NCI-H146 treated with DMSO at 0.1 percent for 48 hours (cell line): Measurements from ENCODE around the gene UGT2B10.
"Not testable (repeated sequence)": the region's sequence is repeated elsewhere in the genome, so short reads cannot be mapped to it uniquely, and the experiment has no call there.

Experiments used
- DNase-seq: peaks from one replicate; lab custom pipeline; 2025; ENCODE audit not compliant: unreplicated experiment; lab: John Stamatoyannopoulos, UW

Gene UGT2B10

DNA sequence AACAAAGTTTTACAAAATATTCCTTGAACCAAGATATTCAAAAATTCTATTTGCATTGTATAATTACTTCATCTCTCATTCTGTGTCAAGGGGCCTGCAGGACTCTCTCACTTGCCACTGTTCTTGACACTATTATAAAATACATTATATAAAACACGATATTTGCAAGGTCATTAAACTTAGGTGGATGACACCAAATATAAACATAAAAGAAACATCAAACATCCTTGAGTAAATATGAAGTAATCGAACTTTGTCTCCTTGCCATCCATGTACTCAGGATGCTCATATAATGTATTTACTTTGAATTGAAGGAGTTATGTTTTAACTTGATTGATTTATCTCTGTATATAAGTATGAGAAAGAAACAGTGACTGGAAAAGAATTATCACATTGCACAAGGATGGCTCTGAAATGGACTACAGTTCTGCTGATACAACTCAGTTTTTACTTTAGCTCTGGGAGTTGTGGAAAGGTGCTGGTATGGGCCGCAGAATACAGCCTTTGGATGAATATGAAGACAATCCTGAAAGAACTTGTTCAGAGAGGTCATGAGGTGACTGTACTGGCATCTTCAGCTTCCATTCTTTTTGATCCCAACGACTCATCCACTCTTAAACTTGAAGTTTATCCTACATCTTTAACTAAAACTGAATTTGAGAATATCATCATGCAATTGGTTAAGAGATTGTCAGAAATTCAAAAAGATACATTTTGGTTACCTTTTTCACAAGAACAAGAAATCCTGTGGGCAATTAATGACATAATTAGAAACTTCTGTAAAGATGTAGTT, at the start of gene UGT2B10:
UGT2B10 (plus strand) TSS at position 378 of the 793 bp plus-strand sequence; CDS start at position 404, 26 bp downstream.
- DNase-seq: not testable (repeated sequence)

- not testable (repeated sequence) for DNase-seq
Measured at GRCh38 chr4:68771836-68772235, 44.0 kb upstream of the UGT2B10 start.

DNA sequence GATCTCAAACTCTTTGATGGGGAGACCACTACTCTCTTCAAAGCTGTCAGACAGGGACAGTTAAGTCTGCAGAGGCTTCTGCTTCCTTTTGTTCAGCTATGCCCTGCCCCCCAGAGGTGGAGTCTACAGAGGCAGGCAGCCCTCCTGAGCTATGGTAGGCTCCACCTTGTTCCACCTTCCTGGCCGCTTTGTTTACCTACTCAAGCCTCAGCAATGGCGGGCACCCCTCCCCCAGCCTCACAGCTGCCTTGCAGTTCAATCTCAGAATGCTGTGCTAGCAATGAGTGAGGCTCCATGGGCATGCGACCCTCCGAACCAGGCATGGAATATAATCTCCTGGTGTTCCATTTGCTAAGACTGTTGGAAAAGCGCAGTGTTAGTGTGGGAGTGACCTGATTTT, 42.1 kb upstream of the UGT2B10 start:
- no peak for DNase-seq

GRCh38 chr4:68780232-68780631, 35.6 kb upstream of the UGT2B10 start:
- DNase-seq: no peak

DNA sequence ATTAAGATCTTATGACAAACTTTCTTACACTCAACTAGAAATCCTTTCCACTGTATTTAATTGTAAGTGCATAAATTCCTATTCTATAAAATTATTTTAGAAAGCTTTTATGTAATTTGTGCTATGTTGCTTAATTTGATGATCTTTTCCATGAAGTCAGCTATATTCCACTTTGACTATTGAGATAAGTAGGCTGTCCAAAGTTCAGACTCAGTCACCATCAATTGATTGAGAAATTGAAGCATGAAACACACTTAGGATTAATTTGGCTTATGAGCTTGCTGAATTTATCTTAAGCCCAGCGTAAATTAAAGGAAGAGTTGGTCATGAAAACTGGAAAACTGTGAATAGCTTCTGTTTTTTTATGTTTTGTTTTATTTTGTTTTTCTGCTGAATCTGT, 18.7 kb upstream of the UGT2B10 start:
- no peak for DNase-seq

DNA sequence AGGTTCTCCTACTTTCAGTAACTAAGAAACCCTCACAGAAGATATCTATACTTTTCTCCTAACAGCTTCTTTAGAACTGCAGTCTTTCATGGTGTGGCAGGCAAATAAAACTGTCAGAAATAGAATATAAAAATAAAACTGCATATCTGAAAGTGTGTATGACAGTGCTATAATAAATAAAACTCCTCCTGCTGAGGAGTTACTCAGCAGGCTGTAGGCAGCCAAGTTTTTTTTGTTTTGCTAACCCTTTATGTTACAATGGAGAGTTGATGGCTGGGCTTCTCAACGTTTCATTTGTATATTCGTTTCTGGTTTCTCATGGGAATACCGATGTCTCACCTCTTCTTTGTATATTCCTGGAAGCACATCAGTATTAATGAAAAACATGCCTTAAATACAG, 18.2 kb upstream of the UGT2B10 start:
- no peak for DNase-seq

DNA sequence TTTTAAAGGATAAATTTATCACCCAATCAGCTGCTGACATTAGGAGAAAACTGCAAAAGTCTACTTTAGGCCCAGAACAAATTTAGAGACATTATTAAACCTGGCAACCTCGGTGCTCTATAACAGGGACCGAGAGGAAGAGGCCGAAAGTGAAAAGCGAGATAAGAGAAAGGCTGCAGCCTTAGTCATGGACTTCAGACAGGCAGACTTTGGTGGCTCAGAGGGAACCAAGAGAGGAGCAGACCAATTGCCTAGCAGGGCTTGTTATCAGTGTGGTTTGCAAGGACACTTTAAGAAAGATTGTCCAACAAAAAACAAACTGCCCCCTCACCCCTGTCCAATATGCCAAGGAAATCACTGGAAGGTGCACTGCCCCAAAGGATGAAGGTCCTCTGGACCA, 12.8 kb upstream of the UGT2B10 start:
- no peak for DNase-seq

DNA sequence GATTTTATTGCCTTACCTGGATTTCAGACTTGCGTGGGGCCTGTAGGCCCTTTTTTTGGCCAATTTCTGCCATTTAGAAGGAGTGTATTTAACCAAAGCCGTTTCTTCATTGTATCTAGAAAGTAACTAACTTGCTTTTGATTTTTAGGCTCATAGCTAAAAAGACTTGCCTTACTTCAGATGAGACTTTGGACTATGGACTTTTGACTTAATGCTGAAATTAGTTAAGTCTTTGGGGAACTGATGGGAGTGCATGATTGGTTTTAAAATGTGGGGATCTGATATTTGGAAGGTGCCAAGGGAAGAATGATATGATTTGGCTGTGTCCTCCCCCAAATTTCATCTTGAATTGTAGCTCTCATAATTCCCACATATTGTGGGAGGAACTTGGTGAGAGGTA, 7.7 kb upstream of the UGT2B10 start:
- no peak for DNase-seq

DNA sequence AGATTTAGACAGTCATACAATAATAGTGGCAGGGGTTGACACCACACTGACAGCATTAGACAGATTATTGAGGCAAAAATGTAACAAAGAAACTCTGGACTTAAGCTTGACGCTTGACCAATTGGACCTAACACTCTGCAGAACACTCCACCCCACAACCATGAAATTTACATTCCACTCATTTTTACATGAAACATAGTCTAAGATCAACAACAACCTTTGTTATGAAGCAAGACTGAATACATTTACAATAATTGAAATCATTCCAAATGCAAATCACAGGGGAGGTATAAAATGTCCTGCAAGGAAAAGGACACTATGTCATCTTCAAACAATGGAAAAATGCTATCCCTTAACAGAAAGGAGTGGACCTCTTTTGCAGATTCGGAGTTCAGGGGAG, 4.9 kb upstream of the UGT2B10 start:
- no peak for DNase-seq

DNA sequence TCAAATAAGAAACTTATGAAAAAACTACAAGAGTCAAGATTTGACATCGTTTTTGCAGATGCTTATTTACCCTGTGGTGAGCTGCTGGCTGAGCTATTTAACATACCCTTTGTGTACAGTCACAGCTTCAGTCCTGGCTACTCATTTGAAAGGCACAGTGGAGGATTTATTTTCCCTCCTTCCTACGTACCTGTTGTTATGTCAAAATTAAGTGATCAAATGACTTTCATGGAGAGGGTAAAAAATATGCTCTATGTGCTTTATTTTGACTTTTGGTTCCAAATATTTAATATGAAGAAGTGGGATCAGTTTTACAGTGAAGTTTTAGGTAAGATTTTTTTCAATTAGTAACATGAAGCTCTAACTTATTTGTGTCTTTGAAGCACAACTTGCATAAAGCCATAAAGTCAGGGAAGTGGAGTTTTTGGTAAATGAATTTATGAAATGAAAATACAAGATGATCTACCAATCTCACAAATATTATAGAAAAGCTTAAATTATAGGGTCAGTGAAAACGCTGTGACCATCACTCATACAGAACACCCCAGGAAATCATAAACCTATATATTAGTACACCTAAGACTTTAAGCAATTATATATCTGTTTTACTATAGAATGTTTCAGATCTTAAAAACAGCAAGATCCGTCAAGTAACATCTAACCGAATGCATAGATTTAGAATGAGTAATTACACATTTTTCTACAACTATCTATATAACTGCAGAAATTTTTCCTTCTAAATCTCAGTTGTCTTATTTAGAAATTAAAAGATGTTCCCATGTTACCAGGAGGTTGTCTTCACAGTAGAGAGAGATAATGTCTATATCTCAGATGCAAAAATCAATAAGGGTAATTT, 844 bp downstream of the UGT2B10 start:
- DNase-seq: peak; percentile 52

DNA sequence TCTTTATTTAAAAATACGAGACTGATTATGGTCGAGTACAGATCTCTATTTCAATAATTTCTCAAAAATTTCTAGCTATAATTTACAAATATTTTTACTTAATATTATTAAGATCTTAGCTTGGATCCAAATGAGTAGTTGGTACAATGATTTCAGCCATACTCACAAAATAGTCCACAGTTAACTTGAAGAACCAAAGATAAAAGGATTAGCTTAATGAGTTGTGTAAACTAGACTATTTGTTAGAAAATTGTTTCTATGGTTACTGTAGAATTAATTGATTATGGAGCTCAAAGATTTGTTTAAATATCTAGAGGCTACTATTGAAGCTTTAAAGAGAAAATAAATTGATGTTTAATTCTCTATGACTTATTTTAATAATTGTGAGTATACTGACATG, 1.6 kb downstream of the UGT2B10 start:
- peak; percentile 22 for DNase-seq

- not testable (repeated sequence) for DNase-seq
Measured at GRCh38 chr4:68818030-68818462, 2.3 kb downstream of the UGT2B10 start.

GRCh38 chr4:68831642-68832041, 15.8 kb downstream of the UGT2B10 start:
- DNase-seq: no peak

DNA sequence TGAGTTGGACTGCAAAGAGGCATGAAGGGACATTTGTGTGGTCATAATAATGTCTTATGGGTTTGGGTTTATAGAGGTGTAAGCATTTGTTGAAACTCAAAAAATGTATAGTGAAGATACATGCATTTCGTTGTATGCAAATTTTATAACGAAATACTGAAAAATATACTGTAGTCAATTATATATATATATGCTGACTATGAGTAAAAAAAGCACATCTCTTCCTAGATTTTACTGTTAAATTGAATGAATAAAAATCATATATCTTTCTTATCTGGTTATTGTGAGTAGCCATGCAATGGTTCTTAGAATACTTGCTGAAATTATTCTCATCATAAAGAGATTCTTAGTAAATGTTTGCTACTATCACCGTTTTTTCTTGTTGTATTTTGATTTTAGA, 34.5 kb downstream of the UGT2B10 start:
- no peak for DNase-seq

DNA sequence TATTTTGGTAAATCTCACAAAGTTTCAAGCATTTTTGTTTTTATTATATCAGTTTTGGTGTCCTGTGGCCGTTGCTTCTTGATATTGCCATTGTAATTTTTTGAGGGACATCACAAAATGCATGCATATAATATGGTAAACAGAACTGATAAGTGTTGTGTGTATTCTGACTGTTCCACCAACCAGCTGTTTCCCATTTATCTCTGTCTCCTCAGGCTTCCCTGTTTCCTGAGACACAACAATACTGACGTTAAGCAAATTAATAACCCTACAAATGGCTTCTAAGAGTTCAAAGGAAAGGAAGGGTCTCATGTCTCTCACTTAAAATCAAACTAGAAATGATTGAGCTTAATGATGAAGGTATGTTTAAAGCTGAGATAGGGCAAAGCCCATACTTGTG, 40.0 kb downstream of the UGT2B10 start:
- DNase-seq: no peak

DNA sequence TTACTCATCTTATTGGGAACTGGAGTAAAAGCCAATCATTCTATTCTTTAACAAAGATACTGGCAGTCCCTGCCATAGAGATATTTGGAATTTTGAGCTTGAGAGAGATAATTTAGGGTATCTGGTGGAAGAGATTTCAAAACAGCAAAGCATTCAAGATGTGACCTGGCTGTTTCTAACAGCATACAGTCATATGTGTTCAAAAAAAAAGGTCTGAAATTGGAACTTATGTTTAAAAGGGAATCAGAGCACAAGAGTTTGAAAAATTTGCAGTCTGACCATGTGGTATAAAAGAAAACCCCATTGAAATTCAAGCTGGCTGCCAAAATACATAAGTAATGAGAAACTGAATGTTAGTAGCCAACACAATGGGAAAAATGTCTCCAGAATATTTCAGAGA, 42.2 kb downstream of the UGT2B10 start:
- DNase-seq: no peak

GRCh38 chr4:68859655-68860054, 43.9 kb downstream of the UGT2B10 start:
- no peak for DNase-seq

DNA sequence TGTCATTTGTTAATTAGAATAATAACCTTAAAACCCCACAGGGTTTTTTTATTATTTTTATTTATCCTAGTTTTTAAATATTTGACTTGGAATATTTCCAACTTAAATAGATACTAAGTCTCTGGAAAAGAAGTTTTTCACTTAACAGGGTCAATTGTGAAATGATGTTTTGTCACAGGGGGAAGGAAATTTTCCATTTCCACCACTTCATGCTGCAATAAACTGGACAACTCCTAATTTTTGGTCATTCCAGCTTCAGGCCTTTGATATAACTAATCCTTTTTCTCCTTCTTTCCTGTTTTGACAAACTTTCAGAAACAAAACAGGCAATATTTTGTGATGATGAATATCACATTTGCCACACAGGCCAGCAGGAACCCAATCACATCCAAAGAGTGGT, 45.3 kb downstream of the UGT2B10 start:
- DNase-seq: no peak

DNA sequence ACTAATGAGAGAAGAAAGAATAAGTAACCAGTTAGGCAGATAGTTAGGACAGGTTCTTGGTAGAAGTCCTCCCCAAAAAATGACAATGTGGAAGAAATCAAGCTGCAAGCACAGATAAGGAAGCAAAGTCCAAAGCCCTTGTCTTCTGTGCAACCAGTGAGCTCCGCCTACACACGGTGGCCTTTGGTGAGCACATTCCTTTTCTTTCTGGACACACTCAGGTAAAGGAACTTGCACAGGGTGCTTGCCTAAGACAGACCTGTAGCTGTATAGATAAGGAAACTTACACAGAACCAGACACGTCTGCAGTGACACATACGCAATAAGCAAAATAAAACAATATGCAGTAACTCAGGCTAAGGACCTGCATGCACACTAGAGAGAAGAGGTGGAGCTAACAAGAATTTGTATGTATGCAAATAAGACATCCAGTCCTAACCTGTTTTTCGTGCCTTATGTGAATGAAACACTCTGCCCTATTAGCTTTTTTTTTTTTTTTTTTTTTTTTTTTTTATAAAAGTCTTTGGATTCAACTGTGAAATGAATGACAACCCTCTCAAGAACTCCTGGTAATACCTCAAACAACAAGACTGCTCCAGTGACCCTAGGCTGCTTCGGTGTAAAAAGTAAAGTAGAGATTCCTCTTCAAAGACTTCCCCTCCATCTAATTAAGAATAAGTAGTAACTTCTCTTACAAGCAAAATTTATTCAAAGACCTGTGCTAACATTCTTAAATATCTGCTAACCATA, 48.8 kb downstream of the UGT2B10 start:
- no peak for DNase-seq

GRCh38 chr4:68865188-68865638, 49.4 kb downstream of the UGT2B10 start:
- peak; percentile 54 for DNase-seq

DNA sequence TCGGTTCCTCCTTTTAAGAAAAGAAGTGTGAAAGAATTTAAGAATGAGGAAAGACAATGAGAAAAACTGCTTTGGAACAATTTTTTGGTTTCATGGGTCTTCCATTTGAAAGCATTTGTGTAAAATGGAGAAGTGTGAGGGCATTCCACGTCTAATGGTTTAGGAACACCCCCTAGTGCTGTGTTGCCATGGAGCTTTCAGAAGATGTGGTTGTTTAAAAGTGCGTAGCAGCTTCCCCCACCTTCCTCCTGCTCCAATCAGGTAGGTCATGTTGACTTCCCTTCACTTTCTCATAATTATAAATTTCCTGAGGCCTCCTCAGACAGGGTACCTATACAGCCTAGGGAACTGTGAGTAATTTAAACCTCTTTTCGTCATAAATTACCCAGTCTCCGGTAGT, 50.0 kb downstream of the UGT2B10 start:
- DNase-seq: peak; percentile 8
